NCI-H1694 (cell line): ENCODE results near the gene ANKRD44.

Experiments
- DNase-seq: peaks from one replicate; lab custom pipeline; 2025; lab: John Stamatoyannopoulos, UW

ANKRD44 gene

GRCh38 chr2:196957442-196957841 lies 353.1 kb downstream of the ANKRD44 start:
- DNase-seq, result no peak

- no peak for DNase-seq
These were observed 354.5 kb downstream of the ANKRD44 start for GRCh38 chr2:196956069-196956468.

GRCh38 chr2:196955036-196955435 lies 355.5 kb downstream of the ANKRD44 start:
- no peak for DNase-seq

- DNase-seq, result no peak
These were observed 356.6 kb downstream of the ANKRD44 start for GRCh38 chr2:196954001-196954400.

- DNase-seq, result no peak
These were observed 357.6 kb downstream of the ANKRD44 start for GRCh38 chr2:196952936-196953335.

- no peak for DNase-seq
These were observed 358.6 kb downstream of the ANKRD44 start for GRCh38 chr2:196951973-196952372.

GRCh38 chr2:196949116-196949515 lies 361.5 kb downstream of the ANKRD44 start:
- DNase-seq, result no peak

GRCh38 chr2:196944570-196944969 lies 366.0 kb downstream of the ANKRD44 start:
- no peak for DNase-seq

- DNase-seq, result no peak
These were observed 369.0 kb downstream of the ANKRD44 start for GRCh38 chr2:196941398-196942078.

- DNase-seq, result no peak
These were observed 371.2 kb downstream of the ANKRD44 start for GRCh38 chr2:196939371-196939770.
